Measurements from ENCODE around the gene SEPSECS.
A peak's percentile ranks its signal among the peaks of the same experiment; 100 is the strongest.
"Not testable (repeated sequence)": the region's sequence is repeated elsewhere in the genome, so short reads cannot be mapped to it uniquely, and the experiment has no call there.

The SEPSECS gene

GRCh38 chr4:25092139-25092538 lies 68.1 kb downstream of the SEPSECS start:
- in situ Hi-C loops (cut with HindIII; ENCODE audit: low sequenced_read_pairs) = no loop called here
- no peak for TF ChIP-seq CTCF (IDR thresholded peaks at IDR 0.05; ENCODE audit: low read depth, low read length, missing control alignments)
- no peak for DNase-seq (ENCODE audit: low read depth)

GRCh38 chr4:25090516-25090915 lies 69.7 kb downstream of the SEPSECS start:
- DNase-seq (ENCODE audit: low read depth) = peak; percentile 9
- no peak overlapping the region for H3K4me3 ChIP-seq (ENCODE audit: low read depth, low read length)
- in situ Hi-C loops (cut with HindIII; ENCODE audit: low sequenced_read_pairs) = no loop called here

More at GRCh38 chr4:25092139-25092538, 68.1 kb downstream of the SEPSECS start:
- H3K4me3 ChIP-seq (ENCODE audit: low read depth, low read length) = no peak overlapping the region

GRCh38 chr4:25089051-25089763 lies 71.0 kb downstream of the SEPSECS start:
- in situ Hi-C loops (cut with HindIII; ENCODE audit: low sequenced_read_pairs) = no loop called here
- DNase-seq (ENCODE audit: low read depth) = no peak
- no peak overlapping the region for H3K4me3 ChIP-seq (ENCODE audit: low read depth, low read length)
- no peak for TF ChIP-seq CTCF (IDR thresholded peaks at IDR 0.05; ENCODE audit: low read depth, low read length, missing control alignments)

More at GRCh38 chr4:25090516-25090915, 69.7 kb downstream of the SEPSECS start:
- no peak for TF ChIP-seq CTCF (IDR thresholded peaks at IDR 0.05; ENCODE audit: low read depth, low read length, missing control alignments)

GRCh38 chr4:25088093-25088952 lies 71.9 kb downstream of the SEPSECS start:
- DNase-seq (ENCODE audit: low read depth) = no peak
- peak overlapping the region; percentile 12 for H3K4me3 ChIP-seq (ENCODE audit: low read depth, low read length)

GRCh38 chr4:25085671-25086070 lies 74.6 kb downstream of the SEPSECS start:
- in situ Hi-C loops (cut with HindIII; ENCODE audit: low sequenced_read_pairs) = no loop called here
- no peak for TF ChIP-seq CTCF (IDR thresholded peaks at IDR 0.05; ENCODE audit: low read depth, low read length, missing control alignments)

More at GRCh38 chr4:25088093-25088952, 71.9 kb downstream of the SEPSECS start:
- in situ Hi-C loops (cut with HindIII; ENCODE audit: low sequenced_read_pairs) = no loop called here
- no peak for TF ChIP-seq CTCF (IDR thresholded peaks at IDR 0.05; ENCODE audit: low read depth, low read length, missing control alignments)

GRCh38 chr4:25083441-25083840 lies 76.8 kb downstream of the SEPSECS start:
- DNase-seq (ENCODE audit: low read depth); H3K4me3 ChIP-seq (ENCODE audit: low read depth, low read length); in situ Hi-C loops (cut with HindIII; ENCODE audit: low sequenced_read_pairs): not testable (repeated sequence)

More at GRCh38 chr4:25085671-25086070, 74.6 kb downstream of the SEPSECS start:
- DNase-seq (ENCODE audit: low read depth) = no peak
- no peak overlapping the region for H3K4me3 ChIP-seq (ENCODE audit: low read depth, low read length)

All from astrocyte of the cerebellum (primary cell).